ENCODE data around the gene RCOR1.

Gene RCOR1

GRCh38 chr14:102775855-102776760 lies 183.7 kb downstream of the RCOR1 start:
- TF ChIP-seq CTCF (conservative IDR thresholded peaks at IDR 0.05; ENCODE audit: low read depth, low read length) = no peak
- peak overlapping the region; percentile 26; the same call in 1 of the 2 replicates for H2AFZ ChIP-seq (ENCODE audit: low read depth)
- no peak overlapping the region for H3K4me3 ChIP-seq (IDR thresholded peaks at IDR 0.05; ENCODE audit: insufficient read depth, low read depth, low read length)
- peak overlapping the region; percentile 39; the same call in 1 of the 2 replicates for H3K9ac ChIP-seq
- no peak overlapping the region for H3K4me2 ChIP-seq
- H3K4me1 ChIP-seq (ENCODE audit: low read depth, poor library complexity, severe bottlenecking) = peaks cover 45% of the 10 kb centered on the region
- H4K20me1 ChIP-seq (ENCODE audit: insufficient read depth) = peaks cover 17% of the 10 kb centered on the region; the same call in 1 of the 2 replicates
- no peaks in the 10 kb centered on the region for H3K36me3 ChIP-seq (ENCODE audit: insufficient read depth)
- H3K27ac ChIP-seq = peak overlapping the region; percentile 67
- no peaks in the 10 kb centered on the region for H3K27me3 ChIP-seq (ENCODE audit: insufficient read depth, low read depth)
- H3K79me2 ChIP-seq (ENCODE audit: insufficient read depth, low read depth) = peaks cover 34% of the 10 kb centered on the region

- no peak for TF ChIP-seq CTCF (conservative IDR thresholded peaks at IDR 0.05; ENCODE audit: low read depth, low read length)
- no peak within 1 kb of the TSS for H3K4me3 ChIP-seq (IDR thresholded peaks at IDR 0.05; ENCODE audit: insufficient read depth, low read depth, low read length)
- no peaks in the 10 kb centered on the region for H3K36me3 ChIP-seq (ENCODE audit: insufficient read depth)
- H3K27me3 ChIP-seq (ENCODE audit: insufficient read depth, low read depth) = no peaks in the 10 kb centered on the region
- peaks cover 17% of the 10 kb centered on the region; the same call in 1 of the 2 replicates for H4K20me1 ChIP-seq (ENCODE audit: insufficient read depth)
- peaks cover 48% of the 10 kb centered on the region for H3K4me1 ChIP-seq (ENCODE audit: low read depth, poor library complexity, severe bottlenecking)
- peak within 1 kb of the TSS; percentile 98 for H3K9ac ChIP-seq
- H3K27ac ChIP-seq = peak within 1 kb of the TSS; percentile 96
- H3K79me2 ChIP-seq (ENCODE audit: insufficient read depth, low read depth) = peaks cover 43% of the 10 kb centered on the region
- peak within 1 kb of the TSS; percentile 92; the same call in 1 of the 2 replicates for H3K4me2 ChIP-seq
- H2AFZ ChIP-seq (ENCODE audit: low read depth) = peak within 1 kb of the TSS; percentile 38
Observed at GRCh38 chr14:102776761-102777710, 184.6 kb downstream of the RCOR1 start, which contains the start of gene TRAF3. TSS of gene TRAF3 (plus strand) at chr14:102777449. CDS start at chr14:102870202, 92,753 bp downstream.

GRCh38 chr14:102777711-102778337 lies 185.4 kb downstream of the RCOR1 start:
- Histone ChIP-seq H4K20me1 (ENCODE audit: insufficient read depth) (peaks cover 24% of the 10 kb centered on the region), H3K27me3 (ENCODE audit: insufficient read depth, low read depth) (no peaks in the 10 kb centered on the region), H3K4me3 (IDR thresholded peaks at IDR 0.05; ENCODE audit: insufficient read depth, low read depth, low read length) (no peak overlapping the region), H3K27ac (peak overlapping the region; percentile 96), H3K4me1 (ENCODE audit: low read depth, poor library complexity, severe bottlenecking) (peaks cover 56% of the 10 kb centered on the region), H3K4me2 (peak overlapping the region; percentile 92; the same call in 1 of the 2 replicates), H3K36me3 (ENCODE audit: insufficient read depth) (no peaks in the 10 kb centered on the region), H3K79me2 (ENCODE audit: insufficient read depth, low read depth) (peaks cover 51% of the 10 kb centered on the region), H2AFZ (ENCODE audit: low read depth) (peak overlapping the region; percentile 38), H3K9ac (peak overlapping the region; percentile 98)
- TF ChIP-seq CTCF (conservative IDR thresholded peaks at IDR 0.05; ENCODE audit: low read depth, low read length) = no peak

Measured in KMS-11 (cell line).